K562 (cell line): Measurements from ENCODE around the gene SLC38A10. TPM values are rescaled to one million over a fixed set of nuclear protein-coding genes. Genes with fewer than 3 reads are reported as not detected.

Experiments used
- CREM ChIP-seq: IDR thresholded peaks from 2 replicates; pipeline ENCODE4 v1.6.1; 2014; ENCODE audit warnings: antibody characterized with exemption, low read depth
- ETV5 ChIP-seq: sonication (generic); formaldehyde crosslinking; IDR thresholded peaks from 2 replicates; pipeline ENCODE4 v1.4.0; 2020; ENCODE audit warnings: low read depth, mild to moderate bottlenecking, missing genetic modification reagents
- GABPB1 ChIP-seq: sonication (generic); formaldehyde crosslinking; IDR thresholded peaks from 2 replicates; pipeline ENCODE4 v1.8.0; 2022; ENCODE audit warnings: mild to moderate bottlenecking, missing genetic modification reagents
- MCM2 ChIP-seq: fragments of 450-650 bp; IDR thresholded peaks from 2 replicates; pipeline ENCODE4 v1.6.1; 2017; ENCODE audit warnings: low read depth, mild to moderate bottlenecking
- NONO ChIP-seq, 2 experiments: fragments of 200-400 bp in 1 of 2; fragments of 450-650 bp in 1 of 2; formaldehyde crosslinking in 1 of 2; IDR thresholded peaks; 2 replicates each; pipeline ENCODE4 v1.6.1; 2017; ENCODE audit warnings: low read depth in 2 of 2, mild to moderate bottlenecking in 2 of 2, moderate library complexity in 2 of 2, low read length in 1 of 2
- NR2C1 ChIP-seq, 2 experiments: fragments of 450-650 bp; IDR thresholded peaks; 2 replicates each; pipeline ENCODE4 v1.6.1; 2017; ENCODE audit warnings: mild to moderate bottlenecking in 2 of 2, antibody characterized with exemption in 1 of 2, inconsistent platforms in 1 of 2, missing compliant biosample characterization in 1 of 2, missing genetic modification characterization in 1 of 2
- RB1 ChIP-seq: fragments of 450-650 bp; IDR thresholded peaks from 2 replicates; pipeline ENCODE4 v1.6.1; 2017; ENCODE audit warnings: low read depth, mild to moderate bottlenecking
- SMAD1 ChIP-seq: fragments of 150-350 bp; IDR thresholded peaks from 2 replicates; pipeline ENCODE4 v1.6.1; 2014; ENCODE audit warnings: low read length, low read depth; ENCODE audit not compliant: partially characterized antibody
- SRSF7 ChIP-seq: fragments of 200-400 bp; formaldehyde crosslinking; optimal IDR thresholded peaks from 2 replicates; pipeline ENCODE3; 2017; ENCODE audit warnings: mild to moderate bottlenecking, low read depth, low read length
- TAF1 ChIP-seq: IDR thresholded peaks from 2 replicates; pipeline ENCODE4 v1.6.1; 2011; ENCODE audit warnings: mild to moderate bottlenecking, low read length, moderate library complexity; ENCODE audit not compliant: insufficient read depth, control insufficient read depth, severe bottlenecking; ENCODE audit errors: extremely low read depth
- TAF15 ChIP-seq: fragments of 200-400 bp; formaldehyde crosslinking; IDR thresholded peaks from 2 replicates; pipeline ENCODE4 v1.6.1; 2017; ENCODE audit warnings: mild to moderate bottlenecking, low read depth, low read length, moderate library complexity
- ZFP36 ChIP-seq: fragments of 150-350 bp; IDR thresholded peaks from 2 replicates; pipeline ENCODE4 v1.6.1; 2018; ENCODE audit warnings: low read length, low read depth; ENCODE audit not compliant: partially characterized antibody
- ZMIZ1 ChIP-seq, 2 experiments: fragments of 150-350 bp in 1 of 2; IDR thresholded peaks; 2 replicates each; pipeline ENCODE4 v1.6.1; 2012 to 2016; ENCODE audit warnings: low read depth in 2 of 2, low read length in 2 of 2, mild to moderate bottlenecking in 1 of 2, moderate library complexity in 1 of 2
- polyA plus RNA-seq, 8 experiments: library from polyadenylated mRNA; depleted of rRNA in 4 of 8; stranded (reverse) in 5 of 8; unstranded in 3 of 8; fragments of >200 nt; fragmentation: Nextera tagmentation in 2 of 8; fragmentation: Illumina TruSeq in 1 of 8; extraction: Ambion mirVana in 2 of 8; extraction: Trizol in 1 of 8; gene quantifications; 2 replicates each; pipeline versions ENCODE4 v1.2.1 to v1.2.3, GENCODE V29; 2011 to 2014; ENCODE audit warnings: inconsistent platforms in 1 of 8, missing spikeins in 1 of 8
- total RNA-seq, 7 experiments: library from RNA; depleted of rRNA in 6 of 7; stranded (reverse); fragments of >200 nt in 6 of 7; fragmentation: Illumina TruSeq in 2 of 7; extraction: Trizol in 2 of 7; gene quantifications; 2 replicates each; pipeline versions ENCODE4 v1.2.1 to v1.2.3, GENCODE V29; 2011 to 2021; ENCODE audit warnings: low replicate concordance in 1 of 7
- TF ChIP-seq, protein P1 (sequence below): fragments of 450-650 bp; formaldehyde crosslinking; IDR thresholded peaks from 2 replicates; pipeline ENCODE4 v1.4.0; 2020; ENCODE audit warnings: mild to moderate bottlenecking, moderate library complexity
- TF ChIP-seq, protein P2 (sequence below): sonication (generic); formaldehyde crosslinking; IDR thresholded peaks from 2 replicates; pipeline ENCODE4 v1.8.0; 2023; ENCODE audit warnings: mild to moderate bottlenecking, missing genetic modification reagents
- TF ChIP-seq, protein P3 (sequence below): fragments of 250-450 bp; sonication (Bioruptor Pico); IDR thresholded peaks from 2 replicates; pipeline ENCODE4 v1.5.0; 2020; ENCODE audit warnings: mild to moderate bottlenecking

SLC38A10 gene
- total and polyA plus RNA-seq, 9 of the 15 experiments (the other 6 are each of a cell fraction or from before 2014, with no cell fraction given) = 0.45 to 54.2 (median 13.8) TPM

DNA sequence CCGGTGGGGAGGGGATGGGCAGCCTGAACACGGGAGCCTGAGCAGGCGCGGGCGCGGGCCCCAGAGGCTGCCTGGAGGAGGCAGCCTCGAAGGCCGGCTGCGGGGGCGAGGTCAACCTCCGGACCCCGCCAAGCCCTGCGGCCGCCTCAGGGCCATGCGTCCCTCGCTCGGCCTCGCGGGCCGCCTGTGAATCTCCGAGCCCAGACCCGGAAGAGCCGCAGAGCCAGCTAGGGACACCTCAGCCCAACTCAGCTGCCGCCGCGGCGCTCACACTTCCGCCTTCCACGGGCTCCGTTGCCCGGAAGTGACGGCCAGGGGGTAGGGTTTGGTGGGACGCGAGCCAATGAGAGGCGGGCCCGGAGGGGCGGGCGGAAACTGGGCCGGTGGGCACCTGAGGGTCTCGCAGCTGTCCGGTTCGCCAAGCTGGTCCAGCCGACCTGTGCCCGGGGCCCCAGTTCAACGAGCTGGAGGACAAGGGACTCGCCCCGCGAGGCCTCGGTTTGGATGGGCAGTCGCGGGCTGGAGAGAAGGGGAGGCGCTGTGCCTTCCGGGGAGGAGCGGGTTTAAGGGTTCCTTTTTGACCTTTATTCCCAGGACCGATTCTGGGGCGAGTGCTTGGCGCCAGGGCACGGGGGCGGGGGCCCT is at the start of gene SLC38A10 (continued):
- TF ChIP-seq, protein P1, sequence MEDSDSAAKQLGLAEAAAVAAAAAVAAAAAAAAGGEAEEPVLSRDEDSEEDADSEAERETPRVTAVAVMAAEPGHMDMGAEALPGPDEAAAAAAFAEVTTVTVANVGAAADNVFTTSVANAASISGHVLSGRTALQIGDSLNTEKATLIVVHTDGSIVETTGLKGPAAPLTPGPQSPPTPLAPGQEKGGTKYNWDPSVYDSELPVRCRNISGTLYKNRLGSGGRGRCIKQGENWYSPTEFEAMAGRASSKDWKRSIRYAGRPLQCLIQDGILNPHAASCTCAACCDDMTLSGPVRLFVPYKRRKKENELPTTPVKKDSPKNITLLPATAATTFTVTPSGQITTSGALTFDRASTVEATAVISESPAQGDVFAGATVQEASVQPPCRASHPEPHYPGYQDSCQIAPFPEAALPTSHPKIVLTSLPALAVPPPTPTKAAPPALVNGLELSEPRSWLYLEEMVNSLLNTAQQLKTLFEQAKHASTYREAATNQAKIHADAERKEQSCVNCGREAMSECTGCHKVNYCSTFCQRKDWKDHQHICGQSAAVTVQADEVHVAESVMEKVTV = no peak
- TF ChIP-seq, protein P2, sequence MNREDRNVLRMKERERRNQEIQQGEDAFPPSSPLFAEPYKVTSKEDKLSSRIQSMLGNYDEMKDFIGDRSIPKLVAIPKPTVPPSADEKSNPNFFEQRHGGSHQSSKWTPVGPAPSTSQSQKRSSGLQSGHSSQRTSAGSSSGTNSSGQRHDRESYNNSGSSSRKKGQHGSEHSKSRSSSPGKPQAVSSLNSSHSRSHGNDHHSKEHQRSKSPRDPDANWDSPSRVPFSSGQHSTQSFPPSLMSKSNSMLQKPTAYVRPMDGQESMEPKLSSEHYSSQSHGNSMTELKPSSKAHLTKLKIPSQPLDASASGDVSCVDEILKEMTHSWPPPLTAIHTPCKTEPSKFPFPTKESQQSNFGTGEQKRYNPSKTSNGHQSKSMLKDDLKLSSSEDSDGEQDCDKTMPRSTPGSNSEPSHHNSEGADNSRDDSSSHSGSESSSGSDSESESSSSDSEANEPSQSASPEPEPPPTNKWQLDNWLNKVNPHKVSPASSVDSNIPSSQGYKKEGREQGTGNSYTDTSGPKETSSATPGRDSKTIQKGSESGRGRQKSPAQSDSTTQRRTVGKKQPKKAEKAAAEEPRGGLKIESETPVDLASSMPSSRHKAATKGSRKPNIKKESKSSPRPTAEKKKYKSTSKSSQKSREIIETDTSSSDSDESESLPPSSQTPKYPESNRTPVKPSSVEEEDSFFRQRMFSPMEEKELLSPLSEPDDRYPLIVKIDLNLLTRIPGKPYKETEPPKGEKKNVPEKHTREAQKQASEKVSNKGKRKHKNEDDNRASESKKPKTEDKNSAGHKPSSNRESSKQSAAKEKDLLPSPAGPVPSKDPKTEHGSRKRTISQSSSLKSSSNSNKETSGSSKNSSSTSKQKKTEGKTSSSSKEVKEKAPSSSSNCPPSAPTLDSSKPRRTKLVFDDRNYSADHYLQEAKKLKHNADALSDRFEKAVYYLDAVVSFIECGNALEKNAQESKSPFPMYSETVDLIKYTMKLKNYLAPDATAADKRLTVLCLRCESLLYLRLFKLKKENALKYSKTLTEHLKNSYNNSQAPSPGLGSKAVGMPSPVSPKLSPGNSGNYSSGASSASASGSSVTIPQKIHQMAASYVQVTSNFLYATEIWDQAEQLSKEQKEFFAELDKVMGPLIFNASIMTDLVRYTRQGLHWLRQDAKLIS (CRISPR knock-in tag) = peak; percentile 73
- TF ChIP-seq RB1 (peak; percentile 68), SRSF7 (no peak), MCM2 (no peak), ZFP36 (peak; percentile 97), GABPB1 (peak; percentile 96), ZMIZ1 (IDR thresholded peaks at IDR 0.05; ENCODE audit: low read depth in 2 of 2, low read length in 2 of 2) (peak in 1 of 2 experiments; percentile 31; a peak in 1 of 4 replicates), CREM (peak; percentile 94), NR2C1 (IDR thresholded peaks at IDR 0.05) (no peak), NR2C1 (tag; IDR thresholded peaks at IDR 0.05) (peak; percentile 26; the same call in 1 of the 2 replicates), TAF1 (peak; percentile 94), ETV5 (CRISPR knock-in tag) (peak; percentile 93), TAF15 (no peak), NONO (IDR thresholded peaks at IDR 0.05; ENCODE audit: low read depth in 2 of 2, low read length in 1 of 2) (peak in 1 of 2 experiments; percentile 68; a peak in 2 of 4 replicates), SMAD1 (peak; percentile 70)
- TF ChIP-seq, protein P3, sequence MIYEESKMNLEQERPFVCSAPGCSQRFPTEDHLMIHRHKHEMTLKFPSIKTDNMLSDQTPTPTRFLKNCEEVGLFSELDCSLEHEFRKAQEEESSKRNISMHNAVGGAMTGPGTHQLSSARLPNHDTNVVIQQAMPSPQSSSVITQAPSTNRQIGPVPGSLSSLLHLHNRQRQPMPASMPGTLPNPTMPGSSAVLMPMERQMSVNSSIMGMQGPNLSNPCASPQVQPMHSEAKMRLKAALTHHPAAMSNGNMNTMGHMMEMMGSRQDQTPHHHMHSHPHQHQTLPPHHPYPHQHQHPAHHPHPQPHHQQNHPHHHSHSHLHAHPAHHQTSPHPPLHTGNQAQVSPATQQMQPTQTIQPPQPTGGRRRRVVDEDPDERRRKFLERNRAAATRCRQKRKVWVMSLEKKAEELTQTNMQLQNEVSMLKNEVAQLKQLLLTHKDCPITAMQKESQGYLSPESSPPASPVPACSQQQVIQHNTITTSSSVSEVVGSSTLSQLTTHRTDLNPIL = no peak
